K562 (cell line): ENCODE data around the gene KLRK1.
"Not testable (repeated sequence)": the region's sequence is repeated elsewhere in the genome, so short reads cannot be mapped to it uniquely, and the experiment has no call there.

Source experiments
- KDM1A ChIP-seq, 2 experiments: fragments of 450-650 bp; IDR thresholded peaks; 2 replicates each; pipeline ENCODE4 v1.6.1; 2016; ENCODE audit warnings: mild to moderate bottlenecking in 2 of 2
- MTF1 ChIP-seq: fragments of 250-450 bp; sonication (Bioruptor Pico); IDR thresholded peaks from 2 replicates; pipeline ENCODE4 v1.9.0; 2021; ENCODE audit warnings: moderate library complexity, mild to moderate bottlenecking, inconsistent platforms, borderline replicate concordance
- RBFOX2 ChIP-seq: fragments of 200-400 bp; formaldehyde crosslinking; IDR thresholded peaks from 2 replicates; pipeline ENCODE4 v1.6.1; 2017; ENCODE audit warnings: low read depth, mild to moderate bottlenecking, low read length, moderate library complexity
- ZNF274 ChIP-seq: IDR thresholded peaks from 2 replicates; pipeline ENCODE4 v1.6.1; 2011; ENCODE audit warnings: low read depth, mild to moderate bottlenecking, low read length, moderate library complexity, borderline replicate concordance
- ZNF79 ChIP-seq: fragments of 250-450 bp; sonication (Bioruptor Pico); IDR thresholded peaks from 2 replicates; pipeline ENCODE4 v1.4.0; 2020; ENCODE audit warnings: low read depth, mild to moderate bottlenecking, moderate library complexity
- ZSCAN29 ChIP-seq: fragments of 450-650 bp; IDR thresholded peaks from 2 replicates; pipeline ENCODE4 v1.6.1; 2017
- TF ChIP-seq, protein P1 (sequence below): sonication (generic); formaldehyde crosslinking; IDR thresholded peaks from 2 replicates; pipeline ENCODE4 v1.8.0; 2022; ENCODE audit warnings: mild to moderate bottlenecking, missing genetic modification reagents, borderline replicate concordance
- TF ChIP-seq, protein P2 (sequence below), 3 experiments: IDR thresholded peaks in 2 of 3; conservative IDR thresholded peaks in 1 of 3; 2 replicates each; pipeline ENCODE4 v1.5.1; 2011 to 2012; ENCODE audit warnings: low read length in 3 of 3, mild to moderate bottlenecking in 3 of 3, control low read depth in 2 of 3, improper control_type of control experiment in 1 of 3, inconsistent platforms in 1 of 3, low read depth in 1 of 3, mixed read lengths in 1 of 3, moderate library complexity in 1 of 3; ENCODE audit not compliant: insufficient read depth in 2 of 3
- TF ChIP-seq, protein P3 (sequence below), 2 experiments: IDR thresholded peaks; 2 replicates each; pipeline ENCODE4 v1.6.1; 2011; ENCODE audit warnings: borderline replicate concordance in 1 of 2, control low read depth in 1 of 2, low read depth in 1 of 2, low read length in 1 of 2, mild to moderate bottlenecking in 1 of 2, mixed read lengths in 1 of 2, moderate library complexity in 1 of 2; ENCODE audit not compliant: insufficient read depth in 1 of 2, insufficient read length in 1 of 2, poor library complexity in 1 of 2, severe bottlenecking in 1 of 2; ENCODE audit errors: extremely low read depth in 1 of 2

DNA sequence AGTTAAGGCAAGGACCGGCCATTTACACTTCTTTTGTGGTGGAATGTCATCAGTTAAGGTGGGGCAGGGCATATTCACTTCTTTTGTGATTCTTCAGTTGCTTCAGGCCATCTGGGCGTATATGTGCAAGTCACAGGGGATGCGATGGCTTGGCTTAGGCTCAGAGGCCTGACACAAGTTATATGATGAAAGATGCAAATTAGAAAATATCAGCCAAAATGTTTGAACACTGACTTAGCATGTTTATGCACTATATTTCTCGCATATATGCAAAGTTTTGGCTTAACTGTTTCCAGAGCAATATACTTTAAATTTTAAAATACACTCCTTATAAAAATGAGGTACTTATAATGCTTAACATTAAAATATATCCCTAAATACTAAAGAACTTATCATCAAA is 51.4 kb downstream of the KLRK1 start:
- not testable (repeated sequence) for TF ChIP-seq KDM1A (IDR thresholded peaks at IDR 0.05); ZNF79; ZNF274; RBFOX2; MTF1; ZSCAN29
- TF ChIP-seq, protein P1, sequence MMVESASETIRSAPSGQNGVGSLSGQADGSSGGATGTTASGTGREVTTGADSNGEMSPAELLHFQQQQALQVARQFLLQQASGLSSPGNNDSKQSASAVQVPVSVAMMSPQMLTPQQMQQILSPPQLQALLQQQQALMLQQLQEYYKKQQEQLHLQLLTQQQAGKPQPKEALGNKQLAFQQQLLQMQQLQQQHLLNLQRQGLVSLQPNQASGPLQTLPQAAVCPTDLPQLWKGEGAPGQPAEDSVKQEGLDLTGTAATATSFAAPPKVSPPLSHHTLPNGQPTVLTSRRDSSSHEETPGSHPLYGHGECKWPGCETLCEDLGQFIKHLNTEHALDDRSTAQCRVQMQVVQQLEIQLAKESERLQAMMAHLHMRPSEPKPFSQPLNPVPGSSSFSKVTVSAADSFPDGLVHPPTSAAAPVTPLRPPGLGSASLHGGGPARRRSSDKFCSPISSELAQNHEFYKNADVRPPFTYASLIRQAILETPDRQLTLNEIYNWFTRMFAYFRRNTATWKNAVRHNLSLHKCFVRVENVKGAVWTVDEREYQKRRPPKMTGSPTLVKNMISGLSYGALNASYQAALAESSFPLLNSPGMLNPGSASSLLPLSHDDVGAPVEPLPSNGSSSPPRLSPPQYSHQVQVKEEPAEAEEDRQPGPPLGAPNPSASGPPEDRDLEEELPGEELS (CRISPR knock-in tag): not testable (repeated sequence)
- TF ChIP-seq, protein P2, sequence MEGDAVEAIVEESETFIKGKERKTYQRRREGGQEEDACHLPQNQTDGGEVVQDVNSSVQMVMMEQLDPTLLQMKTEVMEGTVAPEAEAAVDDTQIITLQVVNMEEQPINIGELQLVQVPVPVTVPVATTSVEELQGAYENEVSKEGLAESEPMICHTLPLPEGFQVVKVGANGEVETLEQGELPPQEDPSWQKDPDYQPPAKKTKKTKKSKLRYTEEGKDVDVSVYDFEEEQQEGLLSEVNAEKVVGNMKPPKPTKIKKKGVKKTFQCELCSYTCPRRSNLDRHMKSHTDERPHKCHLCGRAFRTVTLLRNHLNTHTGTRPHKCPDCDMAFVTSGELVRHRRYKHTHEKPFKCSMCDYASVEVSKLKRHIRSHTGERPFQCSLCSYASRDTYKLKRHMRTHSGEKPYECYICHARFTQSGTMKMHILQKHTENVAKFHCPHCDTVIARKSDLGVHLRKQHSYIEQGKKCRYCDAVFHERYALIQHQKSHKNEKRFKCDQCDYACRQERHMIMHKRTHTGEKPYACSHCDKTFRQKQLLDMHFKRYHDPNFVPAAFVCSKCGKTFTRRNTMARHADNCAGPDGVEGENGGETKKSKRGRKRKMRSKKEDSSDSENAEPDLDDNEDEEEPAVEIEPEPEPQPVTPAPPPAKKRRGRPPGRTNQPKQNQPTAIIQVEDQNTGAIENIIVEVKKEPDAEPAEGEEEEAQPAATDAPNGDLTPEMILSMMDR (IDR thresholded peaks at IDR 0.05 in 2 of 3, conservative IDR thresholded peaks at IDR 0.05 in 1 of 3; ENCODE audit: insufficient read depth in 2 of 3, low read depth in 1 of 3, low read length in 3 of 3): not testable (repeated sequence)
- TF ChIP-seq, protein P3, sequence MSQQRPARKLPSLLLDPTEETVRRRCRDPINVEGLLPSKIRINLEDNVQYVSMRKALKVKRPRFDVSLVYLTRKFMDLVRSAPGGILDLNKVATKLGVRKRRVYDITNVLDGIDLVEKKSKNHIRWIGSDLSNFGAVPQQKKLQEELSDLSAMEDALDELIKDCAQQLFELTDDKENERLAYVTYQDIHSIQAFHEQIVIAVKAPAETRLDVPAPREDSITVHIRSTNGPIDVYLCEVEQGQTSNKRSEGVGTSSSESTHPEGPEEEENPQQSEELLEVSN (IDR thresholded peaks at IDR 0.05; ENCODE audit: borderline replicate concordance in 1 of 2, extremely low read depth in 1 of 2, insufficient read depth in 1 of 2, insufficient read length in 1 of 2, low read depth in 1 of 2, low read length in 1 of 2, poor library complexity in 1 of 2, severe bottlenecking in 1 of 2): not testable (repeated sequence)
